Muscle layer of colon (tissue), 2 donors: ENCODE data around the gene MMP8.

Experiments
- H3K27ac ChIP-seq: one replicate; pipeline ENCODE4 v1.7.0; 2013; ENCODE audit warnings: low read depth, mild to moderate bottlenecking, low read length, moderate library complexity
- H3K27me3 ChIP-seq, 2 donors: one replicate each; pipeline ENCODE4 v1.7.0; 2013; ENCODE audit warnings: low read length in 2 of 2, mild to moderate bottlenecking in 2 of 2; ENCODE audit not compliant: insufficient read depth in 2 of 2, control insufficient read depth in 1 of 2
- H3K36me3 ChIP-seq: one replicate; pipeline ENCODE4 v1.7.0; 2013; ENCODE audit warnings: mild to moderate bottlenecking, low read length; ENCODE audit not compliant: insufficient read depth
- H3K4me1 ChIP-seq: one replicate; pipeline ENCODE4 v1.7.0; 2013; ENCODE audit warnings: mild to moderate bottlenecking, low read length; ENCODE audit not compliant: insufficient read depth
- H3K4me3 ChIP-seq, 2 donors: one replicate each; pipeline ENCODE4 v1.7.0; 2013; ENCODE audit warnings: low read length in 2 of 2, low read depth in 1 of 2, mild to moderate bottlenecking in 1 of 2, moderate library complexity in 1 of 2
- H3K9ac ChIP-seq: one replicate; pipeline ENCODE4 v1.7.0; 2013; ENCODE audit warnings: low read length
- H3K9me3 ChIP-seq: one replicate; pipeline ENCODE4 v1.7.0; 2013; ENCODE audit warnings: mild to moderate bottlenecking, low read length
- donor health status: abdominal sarcoma.
- donor health status: Adenocarcinoma of cecum.

The MMP8 gene

DNA sequence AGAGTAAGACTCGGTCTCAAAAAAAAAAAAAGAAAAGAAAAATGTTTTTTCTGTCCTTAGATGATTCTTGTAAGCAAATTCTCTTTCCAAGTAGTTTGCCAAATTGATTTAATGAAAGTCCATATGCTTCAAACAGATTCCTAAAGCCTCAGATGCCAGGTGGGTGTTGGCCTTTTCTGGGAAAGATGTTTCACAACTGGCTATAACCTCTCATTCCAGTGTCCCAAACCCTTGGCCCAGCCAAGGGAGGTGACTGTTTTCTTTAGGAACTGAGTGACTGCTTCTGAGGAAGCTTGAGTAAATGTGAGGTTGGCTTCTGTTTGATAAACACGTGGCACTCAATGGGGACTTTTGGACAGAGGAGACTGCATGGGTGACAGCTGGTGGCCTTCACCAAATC lies 46.7 kb downstream of the MMP8 start:
- no peak overlapping the region for H3K27ac ChIP-seq

DNA sequence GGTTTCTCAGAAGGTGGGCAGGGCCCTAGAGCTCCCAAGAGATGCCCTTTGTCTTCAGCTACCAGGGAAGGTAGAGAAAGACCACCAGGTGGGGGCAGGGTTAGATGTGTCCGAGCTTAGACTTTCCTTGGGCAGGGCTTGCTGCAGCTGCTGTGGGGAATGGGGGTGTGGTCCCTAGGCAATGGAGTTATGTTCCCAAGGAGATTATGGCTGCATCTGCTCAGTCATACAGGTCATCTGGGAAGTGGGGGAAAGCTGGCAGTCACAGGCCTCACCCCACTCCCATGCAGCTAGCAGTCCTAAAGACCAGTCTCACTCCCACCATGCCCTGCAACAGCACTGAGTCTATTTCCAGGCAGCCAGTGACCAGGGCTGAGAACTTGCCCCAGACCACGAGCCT lies 48.7 kb downstream of the MMP8 start:
- H3K4me3 ChIP-seq, result no peak overlapping the region
- H3K27ac ChIP-seq, result no peak overlapping the region
- no peaks in the 10 kb centered on the region for H3K36me3 ChIP-seq
- no peaks in the 10 kb centered on the region for H3K9me3 ChIP-seq
- no peak overlapping the region for H3K9ac ChIP-seq
- H3K27me3 ChIP-seq, result no peaks in the 10 kb centered on the region
- peaks cover 2% of the 10 kb centered on the region for H3K4me1 ChIP-seq

More for the DNA sequence above, 46.7 kb downstream of the MMP8 start:
- Histone ChIP-seq H3K27me3 (no peaks in the 10 kb centered on the region), H3K36me3 (no peaks in the 10 kb centered on the region), H3K9ac (no peak overlapping the region), H3K9me3 (no peaks in the 10 kb centered on the region), H3K4me3 (no peak overlapping the region), H3K4me1 (peaks cover 6% of the 10 kb centered on the region)

DNA sequence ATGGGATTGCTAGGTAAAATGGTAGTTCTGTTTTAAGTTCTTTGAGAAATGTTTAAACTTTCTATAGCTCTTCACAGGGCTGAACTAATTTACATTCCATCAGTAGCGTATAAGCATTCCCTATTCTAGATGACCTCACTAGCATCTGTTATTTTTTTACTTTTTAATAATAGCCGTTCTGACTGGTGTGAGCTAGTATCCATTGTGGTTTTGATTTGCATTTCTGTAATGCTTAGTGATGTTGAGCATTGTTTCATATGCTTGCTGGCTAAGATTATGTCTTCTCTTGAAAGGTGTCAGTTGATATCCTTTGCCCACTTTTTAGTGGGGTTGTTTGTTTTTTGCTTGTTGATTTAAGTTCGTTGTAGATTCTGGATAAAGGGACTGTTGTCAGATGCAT lies 55.1 kb downstream of the MMP8 start:
- H3K4me1 ChIP-seq, result no peaks in the 10 kb centered on the region
- no peaks in the 10 kb centered on the region for H3K27me3 ChIP-seq
- no peak overlapping the region for H3K9ac ChIP-seq
- no peaks in the 10 kb centered on the region for H3K9me3 ChIP-seq
- no peak overlapping the region for H3K27ac ChIP-seq
- no peak overlapping the region for H3K4me3 ChIP-seq
- no peaks in the 10 kb centered on the region for H3K36me3 ChIP-seq

DNA sequence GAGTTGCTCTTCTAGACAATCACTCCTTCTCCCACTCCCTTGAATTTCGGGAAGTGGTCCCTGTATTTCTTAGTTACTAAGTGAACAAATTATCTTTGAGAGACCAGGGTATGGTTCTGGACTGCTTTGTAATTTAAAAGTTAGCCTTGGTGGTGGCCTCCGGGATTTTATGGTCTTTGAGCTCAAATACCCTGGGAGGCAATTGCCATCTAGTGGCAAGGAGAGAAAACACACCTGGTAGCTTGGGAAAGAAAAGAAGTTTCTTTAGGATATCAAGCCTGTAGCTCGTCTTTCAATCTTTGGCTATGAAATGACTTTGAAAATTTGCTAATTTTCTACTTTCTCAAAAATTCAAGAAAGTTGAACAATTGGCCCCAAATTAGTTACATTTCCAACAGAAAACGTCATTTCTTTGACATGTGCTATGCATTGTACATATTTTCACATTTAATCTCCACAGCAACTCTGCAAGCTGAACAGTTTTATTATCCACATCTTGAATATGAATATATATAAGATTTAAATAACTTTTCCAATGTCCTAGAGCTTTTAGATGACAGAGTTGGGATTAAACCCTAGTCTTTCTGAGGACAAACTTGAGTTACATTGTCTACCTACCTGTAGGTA lies 58.3 kb downstream of the MMP8 start:
- no peaks in the 10 kb centered on the region for H3K36me3 ChIP-seq
- no peaks in the 10 kb centered on the region for H3K4me1 ChIP-seq
- H3K4me3 ChIP-seq, result no peak overlapping the region
- no peak overlapping the region for H3K27ac ChIP-seq
- H3K9me3 ChIP-seq, result no peaks in the 10 kb centered on the region
- H3K9ac ChIP-seq, result no peak overlapping the region
- no peaks in the 10 kb centered on the region for H3K27me3 ChIP-seq

DNA sequence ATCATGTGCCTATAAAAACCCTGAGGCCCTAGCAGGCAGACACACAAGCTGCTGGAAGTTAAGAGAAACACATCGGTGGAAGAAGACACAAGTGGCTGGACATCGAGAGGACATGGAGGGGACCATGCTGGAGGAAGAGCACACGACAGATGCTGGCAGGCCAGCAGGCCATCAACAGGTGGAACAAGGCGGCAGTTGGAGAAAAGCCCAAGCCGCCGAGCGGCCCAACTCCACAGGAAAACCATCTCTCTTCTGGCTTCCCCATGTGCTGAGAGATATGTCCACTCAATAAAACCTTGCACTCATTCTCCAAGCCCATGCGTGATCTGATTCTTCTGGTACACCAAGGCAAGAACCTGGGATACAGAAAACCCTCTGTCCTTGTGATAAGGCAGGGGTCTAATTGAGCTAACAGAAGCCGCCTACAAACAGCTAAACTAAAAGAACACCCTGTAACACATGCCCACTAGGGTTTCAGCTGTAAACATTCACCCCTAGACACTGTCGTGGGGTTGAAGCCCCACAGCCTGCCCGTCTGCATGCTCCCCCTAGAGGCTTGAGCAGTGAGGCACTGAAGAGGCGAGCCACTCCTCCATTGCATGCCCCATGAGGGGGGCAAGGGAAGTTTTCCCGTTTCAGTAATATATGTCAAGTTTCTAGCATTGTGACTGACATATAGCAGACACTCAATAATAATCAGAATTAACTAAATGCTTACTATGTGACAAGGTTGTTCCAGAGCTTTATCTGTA lies 60.6 kb downstream of the MMP8 start:
- H3K27ac ChIP-seq, result no peak overlapping the region
- H3K4me3 ChIP-seq, result no peak overlapping the region
- no peaks in the 10 kb centered on the region for H3K27me3 ChIP-seq
- no peaks in the 10 kb centered on the region for H3K4me1 ChIP-seq
- H3K9me3 ChIP-seq, result no peaks in the 10 kb centered on the region
- no peak overlapping the region for H3K9ac ChIP-seq
- H3K36me3 ChIP-seq, result no peaks in the 10 kb centered on the region

DNA sequence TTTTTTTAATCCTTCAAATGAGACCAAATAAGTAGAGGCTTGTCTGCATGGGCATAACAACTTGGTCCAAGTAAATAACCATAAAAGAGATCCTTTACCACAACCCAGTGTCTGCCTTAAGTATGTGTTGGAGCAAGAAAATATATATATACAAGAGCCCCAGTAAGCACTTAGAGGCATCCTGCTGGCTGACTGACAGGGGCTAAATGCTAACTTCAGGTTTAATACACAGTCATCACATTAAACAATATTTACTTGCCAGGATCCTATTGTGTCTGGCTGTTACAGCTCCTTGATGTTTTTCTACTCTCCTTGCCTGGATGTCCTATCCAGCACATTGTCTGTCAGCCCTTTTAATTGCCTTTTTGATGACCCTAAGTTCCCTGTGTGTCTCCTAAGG lies 62.1 kb downstream of the MMP8 start:
- H3K9me3 ChIP-seq, result no peaks in the 10 kb centered on the region
- no peaks in the 10 kb centered on the region for H3K36me3 ChIP-seq
- no peaks in the 10 kb centered on the region for H3K27me3 ChIP-seq
- no peak overlapping the region for H3K4me3 ChIP-seq
- H3K9ac ChIP-seq, result no peak overlapping the region
- no peak overlapping the region for H3K27ac ChIP-seq
- no peaks in the 10 kb centered on the region for H3K4me1 ChIP-seq
